Measurements from ENCODE around the gene AKIRIN1. TPM values are rescaled to one million over a fixed set of nuclear protein-coding genes. Genes with fewer than 3 reads are reported as not detected.
"Not testable (repeated sequence)": the region's sequence is repeated elsewhere in the genome, so short reads cannot be mapped to it uniquely, and the experiment has no call there.

The AKIRIN1 gene
- total RNA-seq, 1 experiment from 2014 or later: 60.0 TPM

- H3K4me3 ChIP-seq (replicated peaks in 1 of 2; ENCODE audit: low read depth in 1 of 2, low read length in 2 of 2); H3K9me2 ChIP-seq (ENCODE audit: insufficient read depth); H3K9ac ChIP-seq (ENCODE audit: low read length); H3K36me3 ChIP-seq (ENCODE audit: control insufficient read depth in 1 of 2, insufficient read depth in 2 of 2, low read length in 2 of 2); H4K20me1 ChIP-seq (ENCODE audit: insufficient read depth); H3K27ac ChIP-seq (ENCODE audit: low read depth, low read length); RAD21 ChIA-PET (ENCODE audit: low non-redundant PET in 1 of 2, low total read pairs in 2 of 2, uncharacterized antibody in 2 of 2, unreplicated experiment in 2 of 2); POLR2A ChIA-PET; DNase-seq (ENCODE audit: low read depth, low spot score); H3K27me3 ChIP-seq (ENCODE audit: insufficient read depth, low read length); H3K4me1 ChIP-seq (ENCODE audit: control insufficient read depth in 1 of 2, insufficient read depth in 2 of 2, low read length in 2 of 2); H2AFZ ChIP-seq (ENCODE audit: low read depth, low read length, poor library complexity, severe bottlenecking); H3K9me3 ChIP-seq (ENCODE audit: control insufficient read depth in 1 of 2, insufficient read depth in 1 of 2, low read depth in 1 of 2, low read length in 2 of 2); H3K4me2 ChIP-seq (ENCODE audit: low read length); ATAC-seq; BruUV-seq (replicated peaks); H3K79me2 ChIP-seq (ENCODE audit: insufficient read depth, low read length); intact Hi-C loops (cut with micrococcal nuclease): not testable (repeated sequence)
- peak; percentile 32; the same call in 1 of the 2 replicates for TF ChIP-seq RAD21 (IDR thresholded peaks at IDR 0.05; ENCODE audit: low read depth)
- peak; percentile 12 to 33 (median 16); a peak in 1 of 6 replicates for TF ChIP-seq CTCF (IDR thresholded peaks at IDR 0.05 in 2 of 3, conservative IDR thresholded peaks at IDR 0.05 in 1 of 3; ENCODE audit: borderline replicate concordance in 1 of 3, insufficient read depth in 1 of 3, low read depth in 2 of 3, low read length in 2 of 3)
- CTCF ChIA-PET: interaction anchor here (0.6 kb wide), 1 partner anchor 9 kb away, joined by 3 read pairs; no protein-coding TSS in a partner anchor
These were observed 60.2 kb downstream of the AKIRIN1 start for GRCh38 chr1:39051193-39051850.

GRCh38 chr1:39051956-39052355 lies 60.9 kb downstream of the AKIRIN1 start:
- ATAC-seq (no peak), DNase-seq (ENCODE audit: low read depth, low spot score) (no peak)
- H3K79me2 ChIP-seq (ENCODE audit: insufficient read depth, low read length): no peaks in the 10 kb centered on the region
- no peaks in the 10 kb centered on the region for H3K27me3 ChIP-seq (ENCODE audit: insufficient read depth, low read length)
- no peaks in the 10 kb centered on the region for H3K36me3 ChIP-seq (ENCODE audit: control insufficient read depth in 1 of 2, insufficient read depth in 2 of 2, low read length in 2 of 2)
- BruUV-seq (replicated peaks): no TSS peak
- no peak overlapping the region for H3K9ac ChIP-seq (ENCODE audit: low read length)
- no peak overlapping the region for H2AFZ ChIP-seq (ENCODE audit: low read depth, low read length, poor library complexity, severe bottlenecking)
- intact Hi-C loops (cut with micrococcal nuclease): no loop called here
- H3K4me3 ChIP-seq (replicated peaks in 1 of 2; ENCODE audit: low read depth in 1 of 2, low read length in 2 of 2): no peak overlapping the region
- RAD21 ChIA-PET (ENCODE audit: low non-redundant PET in 1 of 2, low total read pairs in 2 of 2, uncharacterized antibody in 2 of 2, unreplicated experiment in 2 of 2): no interaction called here
- CTCF ChIA-PET: interaction anchor here (0.6 kb wide), 1 partner anchor 8 kb away, joined by 3 read pairs; no protein-coding TSS in a partner anchor
- H3K9me2 ChIP-seq (ENCODE audit: insufficient read depth): no peaks in the 10 kb centered on the region
- H3K27ac ChIP-seq (ENCODE audit: low read depth, low read length): no peak overlapping the region
- no peaks in the 10 kb centered on the region for H3K9me3 ChIP-seq (ENCODE audit: control insufficient read depth in 1 of 2, insufficient read depth in 1 of 2, low read depth in 1 of 2, low read length in 2 of 2)
- POLR2A ChIA-PET: no interaction called here
- H3K4me2 ChIP-seq (ENCODE audit: low read length): no peak overlapping the region
- H3K4me1 ChIP-seq (ENCODE audit: control insufficient read depth in 1 of 2, insufficient read depth in 2 of 2, low read length in 2 of 2): peaks cover 4 to 5% of the 10 kb centered on the region in 2 experiments; a peak in 3 of 4 replicates
- H4K20me1 ChIP-seq (ENCODE audit: insufficient read depth): no peaks in the 10 kb centered on the region
- no peak for TF ChIP-seq CTCF (IDR thresholded peaks at IDR 0.05 in 2 of 3, conservative IDR thresholded peaks at IDR 0.05 in 1 of 3; ENCODE audit: borderline replicate concordance in 1 of 3, insufficient read depth in 1 of 3, low read depth in 2 of 3, low read length in 2 of 3)
- TF ChIP-seq EGR1 (IDR thresholded peaks at IDR 0.05; ENCODE audit: low read depth): no peak
- no peak for TF ChIP-seq REST (IDR thresholded peaks at IDR 0.05; ENCODE audit: low read depth)
- TF ChIP-seq POLR2AphosphoS5 (IDR thresholded peaks at IDR 0.05; ENCODE audit: low read depth, low read length): no peak
- TF ChIP-seq SIN3A (IDR thresholded peaks at IDR 0.05; ENCODE audit: low read depth): no peak
- TF ChIP-seq, protein P1, sequence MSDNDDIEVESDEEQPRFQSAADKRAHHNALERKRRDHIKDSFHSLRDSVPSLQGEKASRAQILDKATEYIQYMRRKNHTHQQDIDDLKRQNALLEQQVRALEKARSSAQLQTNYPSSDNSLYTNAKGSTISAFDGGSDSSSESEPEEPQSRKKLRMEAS (IDR thresholded peaks at IDR 0.05): no peak
- TF ChIP-seq, protein P2, sequence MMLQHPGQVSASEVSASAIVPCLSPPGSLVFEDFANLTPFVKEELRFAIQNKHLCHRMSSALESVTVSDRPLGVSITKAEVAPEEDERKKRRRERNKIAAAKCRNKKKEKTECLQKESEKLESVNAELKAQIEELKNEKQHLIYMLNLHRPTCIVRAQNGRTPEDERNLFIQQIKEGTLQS (IDR thresholded peaks at IDR 0.05): no peak
- TF ChIP-seq RAD21 (IDR thresholded peaks at IDR 0.05; ENCODE audit: low read depth): no peak
- TF ChIP-seq FOSL1 (IDR thresholded peaks at IDR 0.05; ENCODE audit: low read depth): no peak
- TF ChIP-seq CEBPB (IDR thresholded peaks at IDR 0.05; ENCODE audit: low read depth): no peak
